Measurements from ENCODE around the gene ARL16.

Gene ARL16, protein sequence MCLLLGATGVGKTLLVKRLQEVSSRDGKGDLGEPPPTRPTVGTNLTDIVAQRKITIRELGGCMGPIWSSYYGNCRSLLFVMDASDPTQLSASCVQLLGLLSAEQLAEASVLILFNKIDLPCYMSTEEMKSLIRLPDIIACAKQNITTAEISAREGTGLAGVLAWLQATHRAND

DNA sequence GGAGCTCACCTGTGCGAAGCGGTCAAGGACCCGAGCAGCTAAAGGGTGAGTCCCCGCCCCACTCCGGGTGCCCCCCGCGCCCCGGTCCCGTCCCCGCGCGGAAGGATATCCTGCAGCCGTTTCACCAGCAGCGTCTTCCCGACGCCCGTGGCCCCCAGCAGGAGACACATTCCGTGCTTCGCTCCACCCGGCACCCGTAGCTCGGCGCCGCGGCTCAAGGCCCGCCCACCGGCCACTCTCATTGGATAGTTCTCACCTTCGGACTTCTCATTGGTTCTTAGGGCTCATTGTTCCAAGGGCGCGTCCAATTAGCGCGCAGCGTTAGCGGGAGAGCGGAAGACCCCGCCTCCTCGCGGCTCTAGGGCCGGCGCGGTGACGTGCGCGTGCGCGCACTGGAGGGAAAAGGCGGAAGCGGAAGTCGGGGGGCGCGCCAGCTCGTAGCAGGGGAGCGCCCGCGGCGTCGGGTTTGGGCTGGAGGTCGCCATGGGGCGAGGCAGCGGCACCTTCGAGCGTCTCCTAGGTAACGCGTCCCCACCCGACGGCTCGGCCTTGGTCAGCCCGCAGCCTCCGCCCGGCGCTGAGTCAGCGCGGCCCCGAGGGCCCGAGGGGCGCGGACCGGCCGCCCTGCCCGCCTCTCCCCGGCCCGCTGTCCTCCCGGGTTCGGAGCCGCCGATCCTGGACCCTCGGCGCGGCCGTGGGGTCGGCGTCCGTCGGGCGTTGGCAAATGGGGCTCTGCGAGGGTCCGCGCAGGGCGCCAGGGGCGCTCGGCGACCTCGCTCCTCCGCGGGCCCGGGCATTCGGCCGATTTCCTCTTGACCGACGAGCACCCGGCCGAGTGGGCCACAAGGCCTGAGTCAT is at the start of gene ARL16, which contains the start of gene HGS:
Gene ARL16 (minus strand): TSS at position 214 of the 858 bp plus-strand sequence. CDS start 44 bp downstream, at position 170.
Gene HGS (plus strand): TSS at position 428 of the 858 bp plus-strand sequence. CDS start 56 bp downstream, at position 484.
- DNase-seq = peak; percentile 99 to 100

DNA sequence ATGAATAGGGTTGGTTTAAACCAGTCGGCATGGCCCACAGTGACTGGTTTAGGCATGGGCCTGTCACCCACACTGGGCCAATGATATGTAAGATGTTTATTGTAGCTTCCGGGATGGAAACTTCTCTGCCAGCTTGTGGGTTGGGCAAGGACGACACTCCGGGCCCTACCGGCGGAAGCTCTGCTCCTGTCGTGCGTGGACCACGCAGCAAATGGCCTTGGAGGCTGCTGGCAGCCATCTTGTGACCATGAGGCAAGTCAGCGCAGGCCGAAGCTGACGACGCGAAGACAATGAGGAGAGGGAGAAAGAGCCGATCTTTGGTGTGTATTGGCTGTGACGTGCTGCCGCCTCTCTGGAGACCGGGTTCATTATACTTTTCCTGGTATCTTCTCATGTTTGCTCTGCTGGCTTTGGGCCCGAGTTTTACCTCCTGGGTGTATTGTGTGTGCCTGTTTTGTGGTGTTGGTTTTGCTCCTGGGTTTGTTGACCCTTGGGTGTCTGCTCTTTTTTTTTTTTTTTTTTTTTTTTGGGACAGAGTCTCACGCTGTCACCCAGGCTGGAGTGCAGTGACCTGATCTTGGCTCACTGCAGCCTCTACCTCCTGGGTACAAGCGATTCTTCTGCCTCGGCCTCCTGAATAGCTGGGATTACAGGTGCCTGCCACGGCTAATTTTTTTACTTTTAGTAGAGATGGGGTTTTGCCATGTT is 43.9 kb upstream of the ARL16 start:
- no peak for DNase-seq

DNA sequence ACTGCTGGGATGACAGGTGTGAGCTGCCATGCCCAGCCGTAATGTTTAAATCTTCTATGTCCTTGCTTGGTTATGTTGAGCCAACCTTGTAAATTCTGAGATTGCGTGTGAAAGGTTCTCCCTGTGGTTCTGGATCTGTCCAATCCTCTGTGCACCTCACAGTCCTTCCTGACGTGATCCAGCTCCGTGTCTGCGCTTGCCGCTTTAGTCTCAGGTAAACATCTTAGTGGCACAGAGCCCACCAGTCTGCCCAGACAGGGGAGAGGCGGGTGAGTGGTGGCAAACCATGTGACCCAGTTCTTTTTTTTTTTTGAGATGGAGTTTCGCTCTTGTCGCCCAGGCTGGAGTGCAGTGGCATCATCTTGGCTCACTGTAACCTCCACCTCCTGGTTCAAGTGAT is 42.4 kb upstream of the ARL16 start:
- no peak for DNase-seq

DNA sequence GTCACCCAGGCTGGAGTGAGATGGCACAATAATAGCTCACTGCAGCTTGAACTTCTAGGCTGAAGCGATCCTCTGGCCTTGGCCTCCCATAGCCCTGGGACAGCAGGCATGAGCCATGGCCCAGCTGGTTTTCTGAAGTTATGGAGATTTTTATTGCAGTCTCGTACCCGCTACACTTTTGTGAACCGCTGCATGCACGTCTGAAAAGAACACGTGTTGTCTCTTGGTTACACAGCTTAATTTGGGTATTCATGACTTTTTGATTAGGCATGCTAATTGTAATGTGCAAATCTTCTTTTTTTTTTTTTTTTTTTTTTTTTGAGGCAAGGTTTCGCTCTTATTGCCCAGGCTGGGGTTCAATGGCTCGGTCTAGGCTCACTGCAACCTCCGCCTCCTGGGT is 41.8 kb upstream of the ARL16 start:
- no peak for DNase-seq

DNA sequence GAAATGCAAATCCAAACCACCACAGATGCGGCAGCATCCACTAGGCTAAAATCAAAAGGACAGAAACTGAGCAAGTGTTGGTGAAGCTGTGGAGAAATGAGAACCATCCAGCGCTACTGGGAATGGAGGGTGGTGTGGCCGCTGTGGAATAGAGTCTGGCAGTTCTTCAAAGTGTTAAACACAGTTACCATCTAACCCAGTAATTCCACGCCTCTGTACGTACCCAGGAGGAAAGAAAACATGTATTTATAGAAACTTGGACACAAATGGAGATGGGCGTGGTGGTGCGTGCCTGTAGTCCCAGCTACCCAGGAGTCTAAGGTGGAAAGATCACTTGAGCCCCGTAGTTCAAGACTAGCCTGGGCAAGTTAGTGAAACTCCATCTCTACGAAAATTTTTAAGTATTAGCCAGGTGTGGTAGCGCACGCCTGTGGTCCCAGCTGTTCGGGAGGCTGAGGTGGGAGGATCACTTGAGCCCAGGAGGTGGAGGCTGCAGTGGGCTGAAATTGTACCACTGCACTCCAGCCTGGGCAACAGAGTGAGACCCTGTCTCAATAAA is 40.1 kb upstream of the ARL16 start:
- DNase-seq = no peak

DNA sequence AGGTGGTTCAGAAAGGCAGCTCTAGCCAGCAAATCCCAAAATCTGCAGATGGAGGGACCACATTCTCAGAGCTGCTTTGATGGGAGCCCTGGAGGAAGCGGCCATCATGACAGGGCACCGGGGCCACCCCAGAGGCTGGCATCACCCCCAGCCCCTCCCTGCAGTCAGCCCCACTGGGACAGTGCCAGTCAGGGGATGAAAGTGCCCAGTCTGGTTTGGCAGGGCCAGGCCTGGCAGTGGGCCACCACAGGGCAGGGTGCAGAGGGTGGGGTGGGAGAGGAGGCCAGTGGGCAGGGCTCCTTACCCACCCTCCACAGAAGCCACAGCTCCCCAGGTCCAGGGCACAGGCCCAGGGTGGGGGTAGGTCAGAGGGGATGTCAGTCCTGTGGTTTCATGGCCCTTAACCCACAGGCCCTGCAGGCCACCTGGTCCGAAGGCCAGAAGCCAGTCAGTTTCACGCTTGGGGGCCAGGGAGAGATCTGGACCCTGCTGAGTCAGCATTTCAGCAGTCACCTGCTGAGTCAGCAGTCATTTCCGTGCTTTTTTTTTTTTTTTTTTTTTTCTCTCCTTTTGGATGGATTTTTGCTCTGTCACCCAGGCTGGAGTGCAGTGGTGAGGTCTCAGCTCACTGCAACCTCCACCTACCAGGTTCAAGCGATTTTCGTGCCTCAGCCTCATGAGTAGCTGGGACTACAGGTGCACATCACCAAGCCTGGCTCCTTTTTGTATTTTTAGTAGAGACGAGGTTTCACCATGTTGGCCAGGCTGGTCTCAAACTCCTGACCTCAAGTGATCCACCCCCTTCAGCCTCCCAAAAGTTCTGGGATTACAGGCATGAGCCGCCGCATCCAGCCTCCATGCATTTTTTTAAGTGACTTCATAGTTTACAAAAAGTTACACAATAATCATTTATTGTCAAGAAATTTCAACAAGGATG is 38.9 kb upstream of the ARL16 start:
- no peak for DNase-seq

DNA sequence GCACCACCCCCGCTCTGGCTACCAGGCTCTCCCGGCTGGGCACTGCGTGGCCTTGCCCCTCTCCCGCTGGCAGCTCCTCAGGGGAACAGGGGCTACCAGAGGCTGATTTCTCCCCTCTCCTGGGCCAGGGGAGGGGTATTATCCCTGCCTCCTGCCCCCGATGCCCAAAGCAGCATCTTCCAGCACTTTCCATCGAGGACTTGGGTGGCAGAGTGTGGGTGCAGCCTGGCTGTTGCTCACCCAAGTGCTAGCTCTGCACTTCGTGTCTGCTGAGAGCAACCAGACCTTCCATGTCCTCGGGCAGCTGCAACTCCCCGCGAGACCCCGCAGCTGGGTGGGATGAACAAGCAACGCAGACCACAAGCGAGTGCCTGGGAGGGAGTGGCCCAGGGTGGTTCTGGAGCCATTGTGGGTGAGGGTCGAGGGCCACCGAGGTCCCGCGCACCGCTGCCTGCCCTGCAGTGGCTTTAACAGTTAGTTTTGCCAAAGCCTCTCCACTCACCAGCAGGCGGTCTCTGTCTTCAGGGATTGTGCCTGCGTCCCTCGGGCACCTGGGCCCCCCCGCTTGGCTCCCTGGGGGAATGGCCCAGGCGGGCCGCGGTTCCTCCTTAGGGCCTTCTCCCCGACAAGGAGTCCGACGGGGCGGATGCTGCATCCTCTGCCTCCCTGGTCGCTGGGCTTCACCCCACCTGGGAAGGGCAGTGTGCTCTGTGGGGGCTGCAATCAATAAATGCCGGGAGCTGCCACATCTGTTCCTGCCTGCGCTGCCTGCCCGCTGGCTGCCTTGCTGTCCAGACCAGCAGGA is 36.9 kb upstream of the ARL16 start:
- DNase-seq = no peak

DNA sequence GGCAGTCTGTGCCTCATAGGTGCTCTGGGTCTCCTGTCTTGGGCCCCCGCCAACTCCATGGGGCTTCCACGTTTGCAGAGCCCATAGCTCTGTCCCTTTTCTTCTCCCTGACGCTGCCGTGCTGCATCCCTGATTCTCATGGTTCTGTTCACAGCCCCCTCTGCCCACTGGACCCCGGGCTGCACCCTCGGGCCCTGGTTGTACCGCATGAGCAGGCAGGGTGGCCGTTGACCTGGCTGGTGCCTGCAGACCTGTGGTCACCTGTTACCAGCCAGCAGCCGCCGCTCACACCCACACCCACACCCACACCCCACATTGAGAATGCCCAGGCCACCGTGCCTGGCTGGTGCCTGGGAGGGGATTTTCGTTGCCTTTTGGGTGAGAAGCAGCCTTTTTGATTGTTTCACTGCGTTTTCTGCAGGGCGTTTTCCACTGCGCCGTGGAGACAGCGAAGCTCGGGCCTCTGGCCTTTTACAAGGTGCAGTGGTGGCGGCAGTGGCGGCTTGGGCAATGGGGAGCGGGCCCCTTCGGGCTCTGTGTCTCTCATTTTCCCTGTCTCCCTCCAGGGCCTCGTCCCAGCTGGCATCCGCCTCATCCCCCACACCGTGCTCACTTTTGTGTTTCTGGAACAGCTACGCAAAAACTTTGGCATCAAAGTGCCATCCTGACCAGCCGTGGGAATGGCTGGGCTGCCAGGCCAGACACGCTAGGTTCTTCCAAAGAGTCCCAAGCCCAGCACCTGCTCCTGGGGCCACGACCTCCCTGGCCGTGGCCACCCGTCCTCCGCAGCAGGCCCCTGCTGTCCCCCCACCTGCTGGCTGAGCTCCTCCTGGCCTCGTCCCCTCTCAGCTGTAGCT is 36.0 kb upstream of the ARL16 start:
- no peak for DNase-seq

DNA sequence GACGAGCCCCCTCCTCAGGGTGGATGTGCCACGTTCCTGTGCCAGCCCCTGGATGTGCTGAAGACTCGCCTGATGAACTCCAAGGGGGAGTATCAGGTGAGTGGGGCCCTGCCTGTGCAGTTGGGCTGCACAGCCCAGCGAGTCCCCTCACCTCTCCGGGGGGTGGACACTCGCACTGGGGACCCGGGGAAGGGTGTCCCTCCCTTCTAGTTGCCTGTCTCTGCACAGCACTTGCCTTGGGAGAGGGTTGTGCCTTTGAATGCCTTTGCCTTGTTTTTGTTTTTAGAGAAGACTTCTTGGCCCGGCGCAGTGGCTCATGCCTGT is 34.1 kb upstream of the ARL16 start:
- no peak for DNase-seq

DNA sequence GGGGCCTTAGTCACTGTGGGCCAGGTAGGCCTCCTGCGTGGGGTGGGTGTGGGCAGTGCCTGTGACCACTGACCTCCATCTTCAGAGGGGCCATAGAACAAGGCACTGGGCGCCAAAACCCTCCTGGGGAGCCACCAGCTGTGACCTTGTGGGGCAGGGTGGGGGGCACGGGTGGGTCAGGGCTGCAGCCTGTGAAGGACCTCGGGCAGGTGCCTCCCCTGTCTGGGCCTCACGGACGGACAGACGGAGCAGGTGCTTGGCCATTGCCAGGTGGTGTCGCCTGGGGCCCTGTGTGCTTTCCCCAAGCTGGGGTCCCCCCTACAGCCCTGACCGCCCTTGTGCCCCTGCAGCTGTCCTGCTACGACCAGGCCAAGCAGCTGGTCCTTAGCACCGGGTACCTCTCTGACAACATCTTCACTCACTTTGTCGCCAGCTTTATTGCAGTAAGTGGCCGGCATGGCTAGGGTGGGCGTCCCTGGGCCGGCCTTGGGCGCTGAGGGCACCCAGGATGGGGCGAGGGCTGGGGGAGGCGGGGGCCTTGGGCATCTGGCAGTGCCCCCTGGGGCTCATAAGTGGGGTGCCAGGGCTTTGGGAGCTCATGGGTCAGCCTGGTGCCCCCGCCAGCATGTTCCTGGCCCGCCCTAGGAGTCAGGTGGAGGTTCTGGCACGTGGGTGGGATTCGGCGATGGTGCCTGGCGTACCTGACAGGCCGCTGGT is 33.6 kb upstream of the ARL16 start:
- DNase-seq = no peak

DNA sequence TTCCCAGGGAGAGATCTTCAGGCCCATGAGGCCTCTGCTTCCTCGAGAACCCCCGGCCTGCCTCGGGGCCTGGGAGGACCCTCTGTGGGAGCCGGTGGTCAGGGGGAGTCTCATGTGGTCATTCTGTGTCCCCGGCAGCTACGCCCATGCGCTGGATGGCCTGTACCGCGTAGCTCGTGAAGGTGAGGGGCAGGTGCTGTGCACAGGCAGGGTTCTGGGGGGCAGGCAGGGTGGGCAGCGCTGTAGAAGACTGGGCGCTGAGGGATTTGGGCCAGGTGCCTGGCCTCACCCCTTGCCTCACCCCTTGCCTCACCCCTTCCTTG is 33.0 kb upstream of the ARL16 start:
- DNase-seq = no peak

DNA sequence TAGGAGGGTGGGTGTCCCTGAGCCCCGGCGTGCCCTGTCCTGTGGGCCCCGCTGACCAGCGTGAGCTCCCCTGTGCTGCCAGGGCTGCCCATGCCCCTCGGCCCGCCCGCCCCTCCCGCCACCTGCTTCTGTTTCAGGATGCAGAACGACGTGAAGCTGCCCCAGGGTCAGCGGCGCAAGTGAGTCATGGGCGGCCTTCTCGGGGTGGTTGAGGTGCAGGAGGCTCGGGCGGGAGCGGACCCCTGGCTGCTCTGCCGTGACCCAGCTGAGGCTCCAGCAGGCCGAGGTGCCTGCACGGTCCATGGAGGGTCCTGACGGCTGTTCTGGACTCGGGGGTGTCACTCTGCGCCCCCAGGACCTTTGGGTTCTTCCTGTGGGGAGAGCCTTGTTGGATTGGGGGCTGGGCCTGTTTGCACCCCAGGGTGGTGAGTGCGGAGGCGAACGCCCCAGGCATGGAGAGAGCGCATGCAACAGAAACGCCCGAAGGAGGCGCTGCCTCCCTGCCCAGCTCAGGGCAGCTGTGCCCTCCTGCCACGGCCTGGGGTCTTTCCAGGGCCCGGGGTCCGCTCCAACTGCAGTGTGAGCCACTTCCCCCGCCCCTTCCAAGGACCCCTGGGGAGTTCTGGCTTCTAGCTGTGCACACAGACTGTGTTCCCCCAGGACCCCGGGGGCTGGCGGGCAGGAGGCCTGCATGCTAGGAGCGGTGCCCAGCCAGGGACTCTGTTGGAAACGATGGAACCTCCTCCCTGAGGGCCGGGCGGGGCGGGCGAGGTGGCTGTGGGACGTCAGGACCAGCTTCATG is 32.5 kb upstream of the ARL16 start:
- no peak for DNase-seq

DNA sequence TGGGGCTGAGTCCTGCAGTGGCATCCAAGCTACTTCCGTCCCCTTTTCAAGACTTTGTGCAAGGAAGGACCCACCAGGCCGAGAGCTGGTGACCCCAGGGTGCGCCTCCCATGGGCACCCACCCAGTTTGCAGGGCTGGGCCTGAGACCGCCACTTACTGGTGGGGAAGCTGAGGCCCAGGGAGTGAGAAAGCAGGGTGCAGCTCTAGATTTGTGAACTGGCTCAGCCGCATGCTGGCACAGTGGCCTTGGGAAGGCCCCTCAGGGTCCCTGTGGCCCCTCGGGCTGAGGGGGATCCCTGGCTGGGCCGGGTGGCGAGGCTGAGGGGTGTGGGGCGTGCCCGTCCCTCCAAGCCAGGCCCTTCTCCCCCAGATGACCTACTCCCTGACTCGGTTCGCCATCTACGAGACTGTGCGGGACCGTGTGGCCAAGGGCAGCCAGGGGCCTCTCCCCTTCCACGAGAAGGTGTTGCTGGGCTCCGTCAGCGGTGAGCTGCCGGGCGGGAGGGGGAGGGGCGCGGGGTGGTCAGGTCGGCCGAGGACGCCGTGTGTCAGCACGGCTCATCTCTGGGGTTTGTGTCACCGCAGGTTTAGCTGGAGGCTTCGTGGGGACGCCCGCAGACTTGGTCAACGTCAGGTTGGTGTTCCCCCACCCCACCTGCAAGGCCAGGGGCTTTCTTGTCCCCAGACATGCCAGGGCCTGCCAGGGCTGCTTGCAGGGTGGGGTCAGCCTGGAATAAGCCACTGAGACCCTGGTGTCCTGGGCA is 31.7 kb upstream of the ARL16 start:
- DNase-seq = no peak

DNA sequence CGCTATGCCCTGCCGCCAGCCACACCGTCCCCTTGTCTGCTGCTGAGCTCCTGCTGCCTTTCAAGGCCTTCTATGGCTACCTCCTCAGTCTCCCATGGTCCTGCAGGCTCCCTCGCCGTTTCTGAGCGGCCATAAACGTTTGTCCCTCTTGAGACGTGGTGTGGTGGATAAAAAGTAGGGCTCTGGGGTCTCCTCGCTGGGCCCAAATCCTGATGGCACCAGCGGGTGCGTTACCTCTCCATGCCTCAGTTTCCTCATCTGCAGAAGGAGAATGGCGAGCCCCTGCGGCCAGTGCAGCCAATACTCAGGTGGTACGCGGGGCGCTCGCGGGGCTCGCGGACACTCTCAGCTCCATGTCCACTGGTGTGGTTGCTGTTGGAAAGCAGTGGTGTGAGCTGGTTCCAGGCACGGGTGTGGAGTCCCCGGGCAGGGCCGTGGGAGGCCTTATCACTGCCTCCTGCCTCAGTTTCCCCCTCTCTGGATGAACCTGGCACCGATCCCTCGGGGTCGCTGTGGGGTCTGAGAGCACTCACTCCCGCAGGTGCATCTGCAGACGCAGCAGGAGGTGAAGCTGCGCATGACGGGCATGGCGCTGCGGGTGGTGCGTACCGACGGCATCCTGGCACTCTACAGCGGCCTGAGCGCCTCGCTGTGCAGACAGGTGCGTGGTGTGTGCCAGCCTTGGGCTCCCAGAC is 31.0 kb upstream of the ARL16 start:
- DNase-seq = no peak

DNA sequence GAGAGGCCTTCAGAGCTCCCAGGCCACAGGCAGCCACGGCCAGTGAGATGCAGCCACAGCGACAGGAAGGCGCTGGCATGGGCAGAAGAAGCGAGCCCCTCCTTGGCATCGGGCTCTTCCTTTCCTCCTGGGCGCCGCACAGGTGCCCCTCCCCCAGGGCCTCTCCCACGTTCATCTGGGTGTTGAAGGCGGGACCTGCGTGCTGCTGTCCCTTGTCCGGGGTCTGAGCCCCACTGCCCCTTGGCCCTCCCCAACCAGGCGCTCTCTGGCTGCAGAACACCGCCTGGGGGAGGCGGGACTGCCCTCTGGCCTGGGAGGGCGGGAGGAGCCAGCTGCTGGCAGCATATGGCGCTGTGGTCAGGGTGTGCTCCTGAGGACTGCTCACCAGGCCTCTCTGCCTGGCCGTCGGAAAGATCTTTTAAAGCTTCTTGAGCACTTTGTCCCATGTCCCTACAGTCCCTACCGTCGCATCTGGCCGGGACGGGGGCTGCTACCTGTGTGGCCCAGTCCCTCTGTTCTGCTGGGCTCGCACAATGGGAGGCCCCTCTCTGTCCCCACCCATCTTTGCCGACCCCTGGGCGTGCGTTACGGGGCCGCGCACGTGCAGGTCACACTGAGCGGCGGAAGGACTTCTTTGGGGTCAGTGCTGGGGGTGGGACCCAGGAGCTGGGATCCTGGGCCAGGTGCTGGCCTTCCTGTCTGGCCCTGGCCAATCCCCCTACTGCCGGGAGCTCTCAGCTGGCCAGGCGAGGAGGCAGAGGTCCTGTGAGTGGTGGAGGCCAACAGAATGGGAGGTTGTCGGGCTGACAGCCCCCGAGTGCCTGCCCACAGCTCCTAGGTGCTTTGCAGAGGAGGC is 30.2 kb upstream of the ARL16 start:
- DNase-seq = no peak

DNA sequence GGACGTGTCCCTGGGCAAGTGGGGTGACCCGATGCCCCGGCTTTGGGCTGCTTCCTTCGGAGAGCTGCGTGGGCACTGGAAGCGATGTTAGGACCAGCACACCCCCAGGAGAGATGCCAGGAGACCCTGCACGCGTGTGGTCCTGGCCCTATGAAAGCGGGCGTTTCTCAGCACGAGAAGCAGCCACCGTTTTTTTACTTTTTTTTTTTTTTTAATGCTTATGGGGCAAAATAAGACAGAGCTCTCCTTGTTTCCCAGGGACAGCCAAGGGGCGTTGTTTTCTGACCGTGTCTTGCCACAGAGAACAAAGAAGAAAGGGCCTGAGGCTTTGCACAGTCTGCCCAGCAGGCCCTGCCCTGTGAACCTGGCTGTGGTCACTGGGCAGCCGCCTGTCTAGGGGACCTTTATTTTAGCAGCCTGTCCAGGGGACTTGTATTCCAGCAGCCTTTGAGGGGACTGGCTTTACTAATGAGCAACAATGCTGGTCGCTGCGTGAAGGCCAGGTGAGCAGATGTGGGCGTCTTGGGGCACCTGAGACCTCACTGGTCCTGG is 29.5 kb upstream of the ARL16 start:
- no peak for DNase-seq

Measured in activated T-cell treated with anti-CD3 and anti-CD28 coated beads, Interleukin-2, amount 50 U/mL, for 48 hours (primary cell).